ENCODE results near the gene SLC22A12.

SLC22A12 gene

DNA sequence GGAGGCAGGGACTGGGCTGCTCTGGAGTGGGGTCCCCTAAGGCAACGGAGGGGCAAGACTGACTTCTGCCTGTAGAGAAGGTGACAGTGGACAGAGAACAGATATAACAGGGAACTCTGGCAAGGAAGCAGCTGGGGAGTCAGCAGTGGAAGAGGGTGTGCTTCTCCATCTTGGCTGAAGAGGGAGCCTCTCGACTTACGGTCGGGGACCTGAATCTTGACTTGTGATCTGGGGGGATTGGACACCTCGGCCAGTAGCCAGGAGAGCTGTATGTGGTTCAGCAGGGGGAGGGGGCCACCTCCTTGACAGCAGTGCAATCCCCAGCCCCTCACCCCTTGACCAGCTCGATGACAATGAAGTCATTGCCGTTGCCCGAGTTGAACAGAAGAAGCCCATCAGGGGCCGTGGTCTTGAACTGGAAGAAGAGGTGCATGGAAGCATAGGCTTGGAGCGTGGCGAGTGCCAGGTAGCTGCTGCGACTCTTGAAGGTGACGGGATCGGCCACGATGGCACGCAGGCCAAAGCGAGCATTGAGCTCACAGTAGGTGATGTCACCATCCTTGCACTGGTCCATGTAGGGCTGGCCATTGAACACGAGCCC is 60.0 kb downstream of the SLC22A12 start:
- no peak for DNase-seq (ENCODE audit: low spot score)

Data from globus pallidus (tissue), 1 donor.